ENCODE results near the gene CDH18.

Gene CDH18

DNA sequence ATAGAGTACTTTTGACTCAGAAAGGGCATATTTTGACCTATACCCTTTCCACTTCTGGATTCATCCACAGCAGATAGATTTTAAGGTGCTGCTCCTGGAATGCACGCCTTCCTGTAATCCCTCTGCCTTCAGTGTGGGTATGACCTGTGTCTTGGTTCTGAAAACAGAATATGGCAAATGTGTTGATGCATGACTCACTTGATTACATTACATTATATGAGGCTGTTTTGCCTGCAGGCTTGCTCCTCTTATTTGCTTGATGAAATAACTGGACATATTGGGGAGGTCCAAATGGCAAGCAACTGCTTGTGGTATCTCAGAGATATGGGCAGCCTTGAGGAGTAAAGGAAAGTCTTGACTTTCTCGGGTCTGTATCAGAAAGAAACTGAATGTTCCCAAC, 468.6 kb downstream of the CDH18 start:
- H3K9ac ChIP-seq (ENCODE audit: low read length), result no peak overlapping the region
- TF ChIP-seq, protein P1, sequence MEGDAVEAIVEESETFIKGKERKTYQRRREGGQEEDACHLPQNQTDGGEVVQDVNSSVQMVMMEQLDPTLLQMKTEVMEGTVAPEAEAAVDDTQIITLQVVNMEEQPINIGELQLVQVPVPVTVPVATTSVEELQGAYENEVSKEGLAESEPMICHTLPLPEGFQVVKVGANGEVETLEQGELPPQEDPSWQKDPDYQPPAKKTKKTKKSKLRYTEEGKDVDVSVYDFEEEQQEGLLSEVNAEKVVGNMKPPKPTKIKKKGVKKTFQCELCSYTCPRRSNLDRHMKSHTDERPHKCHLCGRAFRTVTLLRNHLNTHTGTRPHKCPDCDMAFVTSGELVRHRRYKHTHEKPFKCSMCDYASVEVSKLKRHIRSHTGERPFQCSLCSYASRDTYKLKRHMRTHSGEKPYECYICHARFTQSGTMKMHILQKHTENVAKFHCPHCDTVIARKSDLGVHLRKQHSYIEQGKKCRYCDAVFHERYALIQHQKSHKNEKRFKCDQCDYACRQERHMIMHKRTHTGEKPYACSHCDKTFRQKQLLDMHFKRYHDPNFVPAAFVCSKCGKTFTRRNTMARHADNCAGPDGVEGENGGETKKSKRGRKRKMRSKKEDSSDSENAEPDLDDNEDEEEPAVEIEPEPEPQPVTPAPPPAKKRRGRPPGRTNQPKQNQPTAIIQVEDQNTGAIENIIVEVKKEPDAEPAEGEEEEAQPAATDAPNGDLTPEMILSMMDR (IDR thresholded peaks at IDR 0.05; ENCODE audit: insufficient read depth, low read length, poor library complexity, severe bottlenecking), result no peak
- TF ChIP-seq EZH2phosphoT487 (conservative IDR thresholded peaks at IDR 0.05; ENCODE audit: low read length), result no peak

DNA sequence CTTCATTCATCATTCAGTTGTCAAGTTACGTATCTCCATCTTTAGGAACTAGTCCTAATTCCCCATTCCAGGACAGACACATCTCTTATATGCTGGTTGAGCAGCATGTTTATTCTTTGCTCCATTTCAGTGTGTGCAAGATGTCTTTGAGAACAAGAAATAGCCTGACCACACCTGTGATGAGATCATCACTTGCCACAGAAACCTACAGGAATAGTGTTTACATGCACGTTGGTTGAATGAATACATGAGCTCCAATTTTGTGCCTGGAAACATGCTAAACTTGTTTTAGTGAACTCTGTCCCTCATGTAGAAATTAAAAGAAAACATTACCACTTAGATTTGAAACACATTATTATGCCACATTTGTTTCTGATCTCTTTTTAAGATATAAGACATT, 489.1 kb downstream of the CDH18 start:
- no peak overlapping the region for H3K27ac ChIP-seq (ENCODE audit: low read depth, low read length)

More for the DNA sequence above, 468.6 kb downstream of the CDH18 start:
- Histone ChIP-seq H4K20me1 (ENCODE audit: low read depth, low read length) (no peaks in the 10 kb centered on the region), H3F3A (ENCODE audit: insufficient read depth) (no peaks in the 10 kb centered on the region), H3K79me2 (ENCODE audit: insufficient read depth, low read length) (no peaks in the 10 kb centered on the region), H3K9me2 (replicated peaks; ENCODE audit: insufficient read depth, low read length) (no peaks in the 10 kb centered on the region), H3K4me2 (ENCODE audit: low read depth, low read length, poor library complexity, severe bottlenecking) (no peak overlapping the region), H3K9me3 (ENCODE audit: insufficient read depth, low read length) (no peaks in the 10 kb centered on the region), H3K36me3 (ENCODE audit: low read length) (no peaks in the 10 kb centered on the region), H3K27me3 (ENCODE audit: low read length) (no peaks in the 10 kb centered on the region), H3K27ac (ENCODE audit: low read depth, low read length) (no peak overlapping the region), H2AFZ (ENCODE audit: low read depth, low read length, severe bottlenecking) (no peak overlapping the region), H3K4me3 (ENCODE audit: insufficient read depth, low read length, poor library complexity, severe bottlenecking) (no peak overlapping the region)

DNA sequence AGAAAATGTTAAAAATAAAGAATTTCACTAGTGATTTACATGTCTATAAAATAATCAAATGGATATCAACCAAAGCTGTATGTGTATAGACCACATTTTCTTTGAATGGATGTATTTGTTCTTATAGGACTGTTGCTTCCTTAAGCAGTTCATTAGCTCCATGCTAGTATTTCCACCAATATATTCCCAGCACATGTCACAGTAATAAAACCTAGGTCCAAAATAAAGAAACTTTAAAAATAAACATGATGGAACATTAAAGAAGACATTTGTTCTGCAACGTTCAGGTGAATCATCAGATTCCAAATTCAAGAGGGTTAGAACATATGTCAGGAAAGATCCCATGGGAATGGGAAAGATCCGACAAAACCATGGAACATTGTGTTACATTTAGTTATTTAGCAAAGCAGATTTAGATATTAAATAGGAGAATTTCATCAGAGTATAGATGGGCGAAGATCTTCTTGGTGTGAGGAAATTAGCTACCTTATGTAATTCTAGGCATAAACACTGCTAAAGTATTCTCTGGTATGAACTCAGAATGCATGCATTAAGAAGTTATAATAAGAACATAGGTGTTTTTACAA, 490.7 kb downstream of the CDH18 start:
- Histone ChIP-seq H3K79me2 (ENCODE audit: insufficient read depth, low read length) (no peaks in the 10 kb centered on the region), H4K20me1 (ENCODE audit: low read depth, low read length) (no peaks in the 10 kb centered on the region), H3K27me3 (ENCODE audit: low read length) (no peaks in the 10 kb centered on the region), H3K36me3 (ENCODE audit: low read length) (no peaks in the 10 kb centered on the region), H2AFZ (ENCODE audit: low read depth, low read length, severe bottlenecking) (no peak overlapping the region), H3K9me3 (ENCODE audit: insufficient read depth, low read length) (no peaks in the 10 kb centered on the region), H3K4me2 (ENCODE audit: low read depth, low read length, poor library complexity, severe bottlenecking) (no peak overlapping the region), H3F3A (ENCODE audit: insufficient read depth) (no peaks in the 10 kb centered on the region), H3K4me3 (ENCODE audit: insufficient read depth, low read length, poor library complexity, severe bottlenecking) (no peak overlapping the region), H3K9me2 (replicated peaks; ENCODE audit: insufficient read depth, low read length) (no peaks in the 10 kb centered on the region), H3K27ac (ENCODE audit: low read depth, low read length) (no peak overlapping the region), H3K9ac (ENCODE audit: low read length) (no peak overlapping the region)
- TF ChIP-seq, protein P1 (IDR thresholded peaks at IDR 0.05; ENCODE audit: insufficient read depth, low read length, poor library complexity, severe bottlenecking), result no peak
- TF ChIP-seq EZH2phosphoT487 (conservative IDR thresholded peaks at IDR 0.05; ENCODE audit: low read length), result no peak

More for the DNA sequence above, 489.1 kb downstream of the CDH18 start:
- Histone ChIP-seq H3K27me3 (ENCODE audit: low read length) (no peaks in the 10 kb centered on the region), H4K20me1 (ENCODE audit: low read depth, low read length) (no peaks in the 10 kb centered on the region), H3K9me2 (replicated peaks; ENCODE audit: insufficient read depth, low read length) (no peaks in the 10 kb centered on the region), H3F3A (ENCODE audit: insufficient read depth) (no peaks in the 10 kb centered on the region), H3K79me2 (ENCODE audit: insufficient read depth, low read length) (no peaks in the 10 kb centered on the region), H3K4me2 (ENCODE audit: low read depth, low read length, poor library complexity, severe bottlenecking) (no peak overlapping the region), H2AFZ (ENCODE audit: low read depth, low read length, severe bottlenecking) (peak overlapping the region; percentile 4), H3K9ac (ENCODE audit: low read length) (no peak overlapping the region), H3K4me3 (ENCODE audit: insufficient read depth, low read length, poor library complexity, severe bottlenecking) (no peak overlapping the region), H3K9me3 (ENCODE audit: insufficient read depth, low read length) (no peaks in the 10 kb centered on the region), H3K36me3 (ENCODE audit: low read length) (no peaks in the 10 kb centered on the region)
- TF ChIP-seq, protein P1 (IDR thresholded peaks at IDR 0.05; ENCODE audit: insufficient read depth, low read length, poor library complexity, severe bottlenecking), result no peak
- no peak for TF ChIP-seq EZH2phosphoT487 (conservative IDR thresholded peaks at IDR 0.05; ENCODE audit: low read length)

Data from SU-DHL-6 (cell line).